Suprapubic skin (tissue), 3 donors: ENCODE results near the gene ZNF668.

ENCODE experiments used
- POLR2A ChIP-seq, 2 donors: fragments of 450-650 bp; IDR thresholded peaks; one replicate each; pipeline ENCODE4 v1.6.1; 2017; ENCODE audit warnings: antibody characterized with exemption in 2 of 2, mild to moderate bottlenecking in 2 of 2, moderate library complexity in 2 of 2
- TF ChIP-seq, protein P1 (sequence below), 2 donors: fragments of 200-600 bp in 1 of 2; fragments of 450-650 bp in 1 of 2; sonication (generic) in 1 of 2; IDR thresholded peaks; one replicate each; pipeline ENCODE4 v1.5.1; 2016 to 2019; ENCODE audit warnings: antibody characterized with exemption in 2 of 2, mild to moderate bottlenecking in 1 of 2, moderate library complexity in 1 of 2

- TF ChIP-seq, protein P1, sequence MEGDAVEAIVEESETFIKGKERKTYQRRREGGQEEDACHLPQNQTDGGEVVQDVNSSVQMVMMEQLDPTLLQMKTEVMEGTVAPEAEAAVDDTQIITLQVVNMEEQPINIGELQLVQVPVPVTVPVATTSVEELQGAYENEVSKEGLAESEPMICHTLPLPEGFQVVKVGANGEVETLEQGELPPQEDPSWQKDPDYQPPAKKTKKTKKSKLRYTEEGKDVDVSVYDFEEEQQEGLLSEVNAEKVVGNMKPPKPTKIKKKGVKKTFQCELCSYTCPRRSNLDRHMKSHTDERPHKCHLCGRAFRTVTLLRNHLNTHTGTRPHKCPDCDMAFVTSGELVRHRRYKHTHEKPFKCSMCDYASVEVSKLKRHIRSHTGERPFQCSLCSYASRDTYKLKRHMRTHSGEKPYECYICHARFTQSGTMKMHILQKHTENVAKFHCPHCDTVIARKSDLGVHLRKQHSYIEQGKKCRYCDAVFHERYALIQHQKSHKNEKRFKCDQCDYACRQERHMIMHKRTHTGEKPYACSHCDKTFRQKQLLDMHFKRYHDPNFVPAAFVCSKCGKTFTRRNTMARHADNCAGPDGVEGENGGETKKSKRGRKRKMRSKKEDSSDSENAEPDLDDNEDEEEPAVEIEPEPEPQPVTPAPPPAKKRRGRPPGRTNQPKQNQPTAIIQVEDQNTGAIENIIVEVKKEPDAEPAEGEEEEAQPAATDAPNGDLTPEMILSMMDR (IDR thresholded peaks at IDR 0.05): no peak
- no peak for TF ChIP-seq POLR2A (IDR thresholded peaks at IDR 0.05)
Measured at GRCh38 chr16:31016018-31016417, 58.0 kb downstream of the ZNF668 start.
